Lung (tissue), 12 donors: Measurements from ENCODE around the gene CCDC181. TPM values are rescaled to one million over a fixed set of nuclear protein-coding genes. Genes with fewer than 3 reads are reported as not detected.

Experiments
- ATAC-seq: fragments of 200-7000 bp; cut with Tn5 transposase; one replicate; pipeline ENCODE4 v1.9.1; 2020; ENCODE audit warnings: moderate number of reproducible peaks; ENCODE audit not compliant: insufficient read depth, low FRiP score
- DNase-seq, 3 donors: peaks; one replicate each; pipeline ENCODE4 v3.0.0-alpha.2; 2013 to 2017
- H3K27ac ChIP-seq, 2 donors: one replicate each; pipeline ENCODE4 v1.5.1; 2013; ENCODE audit warnings: mild to moderate bottlenecking in 2 of 2, moderate library complexity in 2 of 2, control low read depth in 1 of 2, inconsistent platforms in 1 of 2, low read depth in 1 of 2, low read length in 1 of 2
- H3K27me3 ChIP-seq, 3 donors: one replicate each; pipeline ENCODE4 v1.5.1; 2013; ENCODE audit warnings: low read length in 2 of 3; ENCODE audit not compliant: control insufficient read depth in 3 of 3, insufficient read depth in 3 of 3
- H3K36me3 ChIP-seq, 4 donors: one replicate each; pipeline ENCODE4 v1.5.1; 2013; ENCODE audit warnings: low read length in 4 of 4, mild to moderate bottlenecking in 1 of 4, moderate library complexity in 1 of 4; ENCODE audit not compliant: control insufficient read depth in 4 of 4, insufficient read depth in 4 of 4
- H3K4me1 ChIP-seq, 5 donors: one replicate each; pipeline ENCODE4 v1.5.1; 2013; ENCODE audit warnings: low read length in 5 of 5, mild to moderate bottlenecking in 2 of 5, moderate library complexity in 1 of 5; ENCODE audit not compliant: control insufficient read depth in 5 of 5, insufficient read depth in 5 of 5
- H3K4me3 ChIP-seq: one replicate; pipeline ENCODE4 v1.5.1; 2013; ENCODE audit warnings: mild to moderate bottlenecking, control low read depth, moderate library complexity
- H3K9ac ChIP-seq, 2 donors: one replicate each; pipeline ENCODE4 v1.5.1; 2013; ENCODE audit warnings: low read length in 2 of 2, control low read depth in 1 of 2; ENCODE audit not compliant: insufficient read depth in 1 of 2
- H3K9me3 ChIP-seq, 4 donors: one replicate each; pipeline ENCODE4 v1.5.1; 2013; ENCODE audit warnings: low read length in 3 of 4, mild to moderate bottlenecking in 1 of 4, moderate library complexity in 1 of 4; ENCODE audit not compliant: control insufficient read depth in 4 of 4, insufficient read depth in 3 of 4
- WGBS, 2 donors: extraction: QIAGEN DNeasy Blood & Tissue Kit; methylation state at CpG; one replicate each; pipeline ENCODE4 v1.1.7; 2013; 5-methylcytosine and 5-hydroxymethylcytosine counted together
- polyA plus RNA-seq, 2 donors: library from polyadenylated mRNA; stranded (reverse); fragments of 200-250 nt; gene quantifications; one replicate each; pipeline ENCODE4 v1.2.1, GENCODE V29; 2013
- total RNA-seq, 2 donors: library from RNA; depleted of rRNA in 1 of 2; stranded (reverse); fragments of >200 nt in 1 of 2; gene quantifications; one replicate each; pipeline ENCODE4 v1.2.1, GENCODE V29; 2014 to 2021
- TF ChIP-seq, protein P1 (sequence below): IDR thresholded peaks from 2 replicates; pipeline ENCODE4 v1.5.1; 2012; ENCODE audit warnings: mild to moderate bottlenecking; ENCODE audit errors: control extremely low read depth, extremely low read depth
- donor health status: control.
- donor health status: control.
- donor health status: Bipolar disorder and iron deficiency.
- donor health status: healthy.
- donor health status: DM: yes; HTN: yes; CAD: no.

The CCDC181 gene
- total and polyA plus RNA-seq, 4 donors, result 2.9 to 5.7 (median 4.6) TPM

DNA sequence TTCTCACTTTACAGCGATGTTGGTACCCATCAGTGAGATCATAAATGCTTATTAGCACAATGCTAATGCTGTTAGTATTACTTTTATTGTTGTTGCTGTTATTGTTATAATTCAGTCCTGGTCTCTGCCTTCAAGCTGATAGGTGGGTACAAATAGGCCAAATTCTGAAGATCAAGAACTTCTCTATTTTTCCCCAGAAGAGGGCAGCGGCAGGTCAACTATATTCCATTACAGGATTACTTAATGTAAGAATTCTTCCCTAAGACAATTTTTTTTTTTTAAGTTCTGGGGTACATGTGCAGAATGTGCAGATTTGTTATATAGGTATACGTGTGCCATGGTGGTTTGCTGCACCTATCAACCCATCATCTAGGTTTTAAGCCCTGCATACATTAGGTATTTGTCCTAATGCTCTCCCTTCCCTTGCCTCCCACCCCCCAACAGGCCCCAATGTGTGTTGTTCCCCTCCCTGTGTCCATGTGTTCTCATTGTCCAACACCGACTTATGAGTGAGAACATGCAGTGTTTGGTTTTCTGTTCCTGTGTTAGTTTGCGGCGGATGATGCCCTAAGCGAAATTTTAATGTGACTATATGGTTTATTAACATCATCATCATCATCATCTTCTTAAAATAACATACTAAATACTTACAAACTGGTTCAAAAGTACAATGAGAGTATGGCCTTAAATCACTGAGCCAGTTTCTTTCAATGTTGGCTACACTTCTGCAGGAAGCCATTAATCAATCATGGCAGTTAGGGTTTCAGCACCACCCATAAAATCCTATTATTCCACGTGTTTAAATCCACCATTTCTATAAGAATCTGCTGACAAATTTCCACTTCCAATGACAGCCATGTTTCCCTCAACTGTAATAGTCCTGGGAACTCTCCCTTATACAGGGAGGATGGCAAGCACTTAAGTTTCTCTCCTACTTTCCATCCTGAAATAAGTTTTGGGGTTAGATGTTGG lies 39.3 kb upstream of the CCDC181 start:
- Histone ChIP-seq H3K36me3 (peaks cover 0 to 23% (median 7%) of the 10 kb centered on the region in 4 donors), H3K27me3 (no peaks in the 10 kb centered on the region), H3K4me1 (peaks cover 0 to 4% (median 0%) of the 10 kb centered on the region in 5 donors), H3K9me3 (no peaks in the 10 kb centered on the region), H3K9ac (peak overlapping the region in 1 of 2 donors; percentile 10), H3K27ac (no peak overlapping the region), H3K4me3 (no peak overlapping the region)
- DNase-seq (peak; percentile 40 to 68 (median 63)), ATAC-seq (no peak)
- TF ChIP-seq, protein P1, sequence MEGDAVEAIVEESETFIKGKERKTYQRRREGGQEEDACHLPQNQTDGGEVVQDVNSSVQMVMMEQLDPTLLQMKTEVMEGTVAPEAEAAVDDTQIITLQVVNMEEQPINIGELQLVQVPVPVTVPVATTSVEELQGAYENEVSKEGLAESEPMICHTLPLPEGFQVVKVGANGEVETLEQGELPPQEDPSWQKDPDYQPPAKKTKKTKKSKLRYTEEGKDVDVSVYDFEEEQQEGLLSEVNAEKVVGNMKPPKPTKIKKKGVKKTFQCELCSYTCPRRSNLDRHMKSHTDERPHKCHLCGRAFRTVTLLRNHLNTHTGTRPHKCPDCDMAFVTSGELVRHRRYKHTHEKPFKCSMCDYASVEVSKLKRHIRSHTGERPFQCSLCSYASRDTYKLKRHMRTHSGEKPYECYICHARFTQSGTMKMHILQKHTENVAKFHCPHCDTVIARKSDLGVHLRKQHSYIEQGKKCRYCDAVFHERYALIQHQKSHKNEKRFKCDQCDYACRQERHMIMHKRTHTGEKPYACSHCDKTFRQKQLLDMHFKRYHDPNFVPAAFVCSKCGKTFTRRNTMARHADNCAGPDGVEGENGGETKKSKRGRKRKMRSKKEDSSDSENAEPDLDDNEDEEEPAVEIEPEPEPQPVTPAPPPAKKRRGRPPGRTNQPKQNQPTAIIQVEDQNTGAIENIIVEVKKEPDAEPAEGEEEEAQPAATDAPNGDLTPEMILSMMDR, result peak; percentile 11
- 77 to 80% methylated on average over 8 of the region's 8 CpGs for WGBS, 2 donors

DNA sequence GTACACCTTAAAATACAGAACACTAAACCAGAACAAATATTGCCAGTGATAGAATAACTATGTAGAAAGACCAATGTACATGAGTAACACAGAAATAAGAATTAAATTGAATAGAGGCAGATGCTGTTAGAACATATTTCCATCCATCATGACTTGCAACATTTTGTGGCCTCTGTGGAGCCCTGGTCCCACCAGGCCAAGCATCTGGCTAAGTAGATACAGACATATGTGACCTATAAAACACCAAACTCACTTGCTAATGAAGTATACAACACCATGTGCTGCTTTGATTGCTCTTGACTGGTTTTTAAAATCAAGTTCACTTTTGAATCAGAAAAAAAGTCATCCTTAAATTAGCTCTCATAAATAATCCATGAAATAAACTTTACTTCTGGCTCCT lies 38.0 kb upstream of the CCDC181 start:
- TF ChIP-seq, protein P1, result no peak
- no peak for DNase-seq
- H3K27me3 ChIP-seq, result peaks cover 0 to 11% (median 11%) of the 10 kb centered on the region in 3 donors

DNA sequence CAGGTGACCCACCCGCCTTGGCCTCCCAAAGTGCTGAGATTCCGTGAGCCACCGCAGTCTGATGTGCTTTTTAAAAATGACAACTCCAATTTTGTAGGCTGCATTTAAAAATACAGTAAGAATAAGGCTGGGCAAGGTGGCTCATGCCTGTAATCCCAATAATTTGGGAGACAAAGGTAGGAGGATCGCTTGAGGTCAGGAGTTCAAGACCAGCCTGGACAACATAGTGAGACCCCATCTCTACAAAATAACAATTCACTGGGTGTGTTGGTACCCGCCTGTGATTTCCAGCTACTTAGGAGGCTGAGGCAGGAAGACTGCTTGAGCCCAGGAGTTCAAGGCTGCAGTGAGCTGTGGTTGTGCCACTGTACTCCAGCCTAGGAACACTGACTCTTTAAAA lies 35.1 kb upstream of the CCDC181 start:
- no peak overlapping the region for H3K4me3 ChIP-seq
- H3K27me3 ChIP-seq, result peaks cover 0 to 16% (median 14%) of the 10 kb centered on the region in 3 donors
- ATAC-seq (no peak), DNase-seq (no peak)
- no peaks in the 10 kb centered on the region for H3K9me3 ChIP-seq
- no peak overlapping the region for H3K9ac ChIP-seq
- peaks cover 0 to 6% (median 0%) of the 10 kb centered on the region in 5 donors for H3K4me1 ChIP-seq
- TF ChIP-seq, protein P1, result no peak
- peaks cover 0 to 6% (median 4%) of the 10 kb centered on the region in 4 donors for H3K36me3 ChIP-seq
- 96 to 97% methylated on average over 5 of the region's 5 CpGs for WGBS, 2 donors
- no peak overlapping the region for H3K27ac ChIP-seq

More for the DNA sequence above, 38.0 kb upstream of the CCDC181 start:
- Histone ChIP-seq H3K9me3 (no peaks in the 10 kb centered on the region), H3K4me1 (peaks cover 0 to 5% (median 4%) of the 10 kb centered on the region in 5 donors), H3K4me3 (no peak overlapping the region), H3K27ac (no peak overlapping the region), H3K9ac (no peak overlapping the region), H3K36me3 (peaks cover 0 to 19% (median 7%) of the 10 kb centered on the region in 4 donors)
- no peak for ATAC-seq
